HG02884 (cell line): ENCODE data around the gene DNAJB13.
A peak's percentile ranks its signal among the peaks of the same experiment; 100 is the strongest.
"Not testable (repeated sequence)": the region's sequence is repeated elsewhere in the genome, so short reads cannot be mapped to it uniquely, and the experiment has no call there.

Experiments
- ATAC-seq: cut with Tn5 transposase; IDR thresholded peaks from one replicate; pipeline ENCODE4 v1.9.1; 2021; ENCODE audit warnings: mild to moderate bottlenecking, moderate library complexity; ENCODE audit not compliant: unreplicated experiment

DNAJB13 gene

DNA sequence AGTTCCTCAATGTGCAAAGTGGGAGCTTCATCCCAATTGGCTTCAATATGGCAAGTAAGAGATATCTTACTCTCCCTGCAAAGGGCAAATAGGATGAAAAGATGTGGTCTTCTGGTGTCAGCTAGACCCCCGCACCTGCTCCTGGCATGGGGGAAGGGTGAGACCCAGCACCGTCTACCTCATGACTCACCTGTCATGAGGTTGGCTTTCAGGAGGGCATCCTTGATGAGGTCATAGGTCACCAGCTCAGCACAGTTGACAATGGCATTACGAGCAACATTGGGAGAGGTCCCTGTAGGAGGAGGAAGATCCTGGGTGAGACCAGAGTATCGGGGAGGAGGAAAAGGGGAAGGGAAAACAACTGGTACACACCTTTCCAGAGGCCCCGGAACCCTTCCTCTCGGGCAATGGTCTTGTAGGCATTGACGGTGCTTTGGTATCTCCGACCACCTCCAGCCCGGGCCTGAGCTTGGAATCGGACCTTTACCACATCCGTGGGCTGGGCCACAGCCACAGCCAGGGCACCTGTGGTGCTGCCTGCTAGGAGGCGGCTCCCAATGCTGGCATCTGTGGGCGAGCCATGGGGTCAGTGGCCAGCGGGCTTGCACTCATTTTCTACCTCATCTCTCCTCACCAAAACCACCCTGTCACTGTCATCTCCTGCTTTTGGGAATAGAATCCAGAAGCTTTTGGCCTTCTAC, 25.8 kb downstream of the DNAJB13 start:
- no peak for ATAC-seq

DNA sequence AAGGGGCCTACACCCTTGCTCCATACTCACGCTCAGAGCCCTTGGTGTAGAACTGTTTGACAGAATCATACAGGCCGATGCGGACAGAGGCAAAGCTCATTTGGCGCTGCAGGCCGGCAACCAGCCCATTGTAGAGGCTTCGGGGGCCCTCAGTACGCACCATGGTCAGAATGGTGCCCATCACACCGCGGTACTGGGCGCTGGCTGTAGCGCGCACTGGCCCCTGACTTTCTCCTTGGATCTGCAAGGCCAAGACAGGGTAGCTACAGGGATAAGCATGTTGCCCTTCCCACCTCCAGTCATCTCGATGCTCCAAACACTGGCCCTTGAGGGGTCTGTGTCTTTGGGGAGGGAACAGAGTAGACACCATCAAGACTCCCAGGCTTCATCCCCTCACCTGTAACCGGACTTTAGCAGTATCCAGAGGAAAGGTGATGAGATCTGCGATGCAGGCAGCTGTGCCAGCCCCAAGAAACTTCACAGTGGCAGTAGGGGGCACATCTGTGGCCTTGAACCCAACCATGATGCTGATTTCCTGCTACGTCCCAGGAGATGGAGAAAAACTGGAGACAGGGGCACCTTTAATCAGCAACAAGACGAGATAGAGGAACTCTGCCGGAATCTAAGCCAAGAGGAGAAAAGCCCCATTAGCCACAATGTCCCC, 27.2 kb downstream of the DNAJB13 start:
- ATAC-seq = no peak

DNA sequence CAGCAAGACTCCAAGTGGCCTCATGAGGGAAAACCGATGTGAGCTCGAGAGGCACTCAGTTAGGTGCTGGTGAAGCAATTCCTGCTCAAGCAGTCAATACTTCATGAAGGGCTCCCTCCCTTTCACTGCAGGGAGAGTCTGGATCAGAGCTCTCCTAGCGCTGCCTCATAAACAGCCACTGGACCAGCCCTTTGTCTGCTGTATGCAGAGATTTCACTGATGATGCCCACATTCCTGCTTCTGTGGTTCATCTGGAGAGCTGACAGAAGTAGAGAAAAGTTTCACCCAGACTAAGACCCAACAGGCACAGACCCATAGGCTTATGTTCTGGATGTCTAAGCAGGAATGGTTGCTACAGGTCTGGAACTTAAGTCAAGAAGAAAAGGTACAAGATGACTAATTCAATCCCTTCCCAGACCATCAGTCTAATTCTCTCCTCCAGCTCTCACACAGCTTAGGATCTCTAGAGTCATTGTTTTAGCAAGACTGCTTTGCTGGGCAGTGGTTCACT, 27.8 kb downstream of the DNAJB13 start:
- ATAC-seq = no peak

DNA sequence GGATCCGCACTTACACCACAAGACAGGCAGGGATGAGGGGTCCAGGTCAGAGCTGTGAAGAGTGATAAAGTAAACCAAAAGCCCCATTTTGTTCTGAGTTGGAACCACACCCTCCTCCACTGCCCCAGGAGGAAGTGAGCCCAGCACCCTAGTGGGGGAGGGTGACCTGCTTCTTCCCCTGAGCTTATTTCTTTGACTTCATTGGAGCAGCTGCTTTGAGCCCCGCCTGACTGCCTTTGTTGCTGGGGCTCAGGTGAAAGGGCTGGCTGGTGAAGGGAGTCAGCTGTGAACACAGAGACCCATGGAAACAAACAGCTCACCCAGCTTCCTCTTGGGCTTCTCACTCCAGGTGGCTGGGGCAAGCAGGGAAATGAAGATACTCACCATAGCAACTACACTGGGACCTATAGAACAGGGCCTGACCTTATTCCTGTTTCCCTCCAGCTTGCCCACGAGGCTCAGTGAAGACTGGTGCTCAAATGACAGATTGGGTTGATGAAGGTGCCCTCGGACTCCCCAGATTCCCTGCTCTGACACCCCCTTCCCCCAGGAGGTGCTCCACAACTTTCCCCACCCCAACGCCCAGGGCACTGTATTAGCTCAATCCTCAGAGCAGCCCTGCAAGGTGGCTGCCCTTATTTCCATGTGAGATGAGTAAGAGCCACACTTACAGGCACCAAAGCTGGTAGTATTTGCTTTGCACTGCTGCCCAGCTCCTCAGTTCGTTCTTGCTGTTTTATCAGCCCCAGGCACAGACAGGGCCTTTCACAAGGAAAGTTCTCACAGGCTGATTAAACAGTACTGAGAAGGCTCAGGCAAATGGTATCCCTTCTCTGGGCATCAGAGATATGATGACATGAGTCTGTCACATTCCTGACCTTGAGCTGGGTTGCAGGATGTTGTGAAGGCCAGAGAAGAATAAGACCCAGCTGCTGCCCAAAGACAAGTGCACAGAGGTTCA, 29.5 kb downstream of the DNAJB13 start:
- peak; percentile 46 for ATAC-seq

DNA sequence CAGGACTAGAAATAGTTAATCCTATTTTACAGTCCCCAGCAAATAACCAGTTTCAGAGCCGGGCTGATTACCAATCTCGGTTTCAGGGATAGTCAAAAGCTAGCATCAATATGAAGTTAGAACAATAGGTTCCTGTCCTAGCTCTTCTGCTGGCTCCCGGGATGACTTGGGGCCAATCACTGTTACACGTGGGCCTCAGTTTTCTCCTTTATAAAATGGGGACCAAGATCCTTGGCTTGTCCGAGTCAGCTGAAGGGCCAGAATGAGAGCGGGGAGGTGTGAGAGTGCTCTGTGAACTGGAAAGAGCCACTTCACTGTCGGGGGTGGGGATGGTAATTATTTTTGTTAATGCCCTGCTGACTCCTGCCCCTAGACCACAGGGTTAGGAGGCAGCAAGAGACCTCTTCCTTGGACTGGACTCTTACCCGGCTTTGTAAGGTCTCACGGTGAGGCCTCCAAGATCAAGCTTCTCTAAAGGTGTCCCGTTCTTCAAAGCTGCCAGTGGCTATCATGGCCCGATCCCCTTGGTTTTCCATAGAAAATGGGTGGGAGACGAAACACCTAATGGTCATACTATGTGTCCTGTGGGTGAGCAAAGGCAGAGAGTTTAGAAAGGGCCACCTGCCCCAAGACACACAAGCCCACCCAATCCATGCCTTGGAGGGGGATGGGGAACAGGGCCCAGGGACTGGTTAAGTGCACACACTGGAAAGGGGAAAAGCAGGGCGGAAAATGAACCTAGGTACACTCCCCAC, 30.4 kb downstream of the DNAJB13 start:
- no peak for ATAC-seq

DNA sequence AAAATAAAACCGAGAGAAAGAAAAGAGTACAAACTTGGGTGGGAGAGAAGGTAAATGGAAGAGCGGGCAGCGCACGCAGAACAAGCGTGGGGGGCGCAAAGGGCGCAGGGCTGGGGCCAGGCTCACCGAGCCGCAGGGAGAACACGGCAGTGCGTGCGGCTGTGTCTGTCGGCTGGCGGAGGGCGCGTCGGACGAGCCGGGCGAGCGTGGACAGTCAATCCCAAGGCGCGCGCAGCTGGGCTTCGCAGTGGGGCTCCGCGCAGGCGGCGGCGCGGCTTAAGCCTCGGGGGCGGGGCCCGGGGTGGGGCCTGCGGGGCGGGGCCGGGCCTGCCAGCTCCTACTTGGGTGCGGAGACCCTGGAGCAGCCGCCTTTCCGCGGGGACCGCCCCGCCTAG, 31.8 kb downstream of the DNAJB13 start, which contains the start of gene UCP2:
Gene UCP2, minus strand, starts transcription at position 249 of the 395 bp plus-strand sequence. CDS start 4,465 bp downstream, outside the sequence.
- peak; percentile 34 for ATAC-seq

DNA sequence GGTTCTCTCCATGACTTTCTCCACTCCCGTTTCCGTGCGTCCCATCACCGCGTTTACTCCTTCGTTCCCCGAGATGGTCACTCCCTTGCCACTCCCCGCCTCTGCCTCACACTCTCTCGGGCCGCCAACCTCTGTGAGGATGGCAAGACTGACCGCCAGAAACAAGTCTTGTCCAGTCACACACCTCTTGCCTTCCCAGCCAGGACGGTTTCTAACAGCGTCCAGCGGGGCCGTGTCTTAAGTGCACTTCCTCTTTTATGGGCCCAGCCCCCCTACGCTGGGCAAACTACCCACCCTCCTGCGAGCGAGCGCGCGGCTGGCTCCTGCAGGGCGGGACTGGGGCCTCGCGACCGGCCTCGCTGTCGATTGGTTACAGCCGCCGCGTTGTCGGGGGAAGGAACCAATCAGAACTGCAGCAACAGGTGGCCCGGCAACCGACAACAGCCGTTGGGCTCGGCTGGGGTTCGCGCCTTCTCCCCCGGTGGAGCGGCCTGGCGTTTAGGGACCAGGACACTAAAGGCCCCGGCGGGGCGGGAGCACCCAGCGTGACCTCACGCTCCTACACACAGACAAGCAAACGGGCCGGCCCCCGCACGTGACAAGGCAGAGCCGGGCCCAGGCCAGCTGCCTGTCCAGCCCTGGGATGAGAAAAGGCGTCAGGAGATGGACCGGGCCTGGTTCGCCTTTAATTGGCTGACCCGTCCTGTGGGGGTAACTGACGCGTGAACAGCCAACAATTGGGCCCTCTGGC, 32.3 kb downstream of the DNAJB13 start:
- ATAC-seq = peak; percentile 69

DNA sequence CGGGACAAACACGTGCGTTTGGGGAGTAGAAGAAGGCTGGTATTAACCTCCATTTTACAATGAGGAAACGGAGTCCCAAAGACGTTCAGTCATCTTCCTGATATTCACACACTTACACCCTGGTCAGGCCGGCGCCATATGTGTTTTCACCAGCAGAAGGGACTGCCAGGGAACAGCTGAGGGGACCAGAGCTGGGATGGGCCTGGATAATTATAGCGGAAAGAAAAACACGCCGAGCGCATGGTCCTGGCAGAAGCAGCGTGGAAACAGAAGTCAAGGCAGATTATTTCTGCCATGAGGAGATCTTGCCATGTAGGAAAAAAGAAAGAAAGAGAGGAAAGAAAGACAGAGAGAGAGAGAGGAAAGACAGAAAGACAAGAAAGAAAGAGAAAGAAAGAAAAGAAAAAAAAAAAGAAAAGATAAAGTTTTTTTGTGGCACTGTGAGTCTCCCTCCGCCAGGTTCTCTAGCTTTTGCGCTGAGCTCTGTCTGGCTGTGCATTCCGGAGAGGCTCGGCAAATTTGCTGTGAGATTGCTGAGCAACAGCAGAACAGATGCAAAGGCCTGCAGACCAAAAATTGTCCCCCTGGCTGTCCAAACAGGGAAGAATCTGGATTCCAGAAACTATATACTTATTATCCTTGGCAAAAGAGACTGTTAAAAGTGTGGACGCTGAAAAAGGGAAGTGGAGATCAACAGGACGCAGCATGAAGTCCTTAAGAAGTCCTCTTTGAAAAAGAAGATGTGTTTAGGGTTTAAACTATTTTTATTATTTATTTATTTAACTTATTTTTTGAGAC, 33.1 kb downstream of the DNAJB13 start:
- no peak for ATAC-seq

DNA sequence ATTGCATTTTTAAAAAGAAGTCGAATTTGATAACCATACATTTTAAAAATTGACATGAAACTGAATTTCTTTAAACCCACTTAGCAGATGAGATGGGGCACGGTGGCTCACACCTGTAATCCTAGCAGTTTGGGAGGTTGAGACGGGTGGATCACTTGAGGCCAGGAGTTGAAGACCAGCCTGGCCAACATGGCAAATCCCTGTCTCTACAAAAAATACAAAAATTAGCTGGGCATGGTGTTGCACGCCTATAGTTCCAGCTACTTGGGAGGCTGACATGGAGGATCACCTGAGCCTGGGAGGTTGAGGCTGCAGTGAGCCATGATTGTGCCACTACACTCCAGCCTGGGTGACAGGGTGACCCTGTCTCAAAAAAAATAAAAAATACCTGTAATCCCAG, 34.8 kb downstream of the DNAJB13 start:
- ATAC-seq = not testable (repeated sequence)

DNA sequence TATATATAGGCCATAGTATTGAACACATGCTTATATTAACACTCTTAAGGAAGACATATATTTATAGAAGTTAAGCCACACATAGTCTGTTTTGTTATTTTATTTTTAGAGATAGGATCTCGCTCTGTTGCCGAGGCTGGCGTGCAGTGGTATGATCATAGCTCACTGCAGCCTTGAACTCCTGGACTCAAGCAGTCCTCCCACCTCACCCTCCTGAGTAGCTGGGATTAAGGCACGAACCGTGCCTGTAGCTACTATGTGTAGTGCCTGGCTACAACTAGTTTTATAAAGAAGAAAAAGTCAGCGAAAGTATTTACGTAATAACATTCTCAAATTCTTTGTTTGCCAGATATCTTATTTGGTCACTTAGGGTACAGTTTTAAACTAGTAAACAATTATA, 37.4 kb downstream of the DNAJB13 start:
- ATAC-seq = no peak

DNA sequence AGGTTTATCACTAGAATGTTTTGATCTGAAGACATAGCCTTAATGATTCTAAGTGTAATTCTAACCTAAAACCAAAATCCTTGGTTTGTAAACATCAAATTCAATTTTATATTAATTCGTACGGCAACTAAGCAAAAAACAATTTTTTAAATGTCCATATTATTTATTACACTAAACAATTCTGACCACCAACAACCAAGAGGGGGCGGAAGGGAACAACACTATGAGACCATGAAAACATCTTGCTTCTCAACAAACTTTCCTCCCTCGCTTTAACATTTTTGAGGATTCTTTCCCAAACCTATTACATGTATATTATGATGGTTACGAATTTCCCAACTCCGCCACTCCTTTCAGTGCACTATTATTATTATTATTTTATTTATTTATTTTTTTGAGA, 38.3 kb downstream of the DNAJB13 start:
- ATAC-seq = no peak

DNA sequence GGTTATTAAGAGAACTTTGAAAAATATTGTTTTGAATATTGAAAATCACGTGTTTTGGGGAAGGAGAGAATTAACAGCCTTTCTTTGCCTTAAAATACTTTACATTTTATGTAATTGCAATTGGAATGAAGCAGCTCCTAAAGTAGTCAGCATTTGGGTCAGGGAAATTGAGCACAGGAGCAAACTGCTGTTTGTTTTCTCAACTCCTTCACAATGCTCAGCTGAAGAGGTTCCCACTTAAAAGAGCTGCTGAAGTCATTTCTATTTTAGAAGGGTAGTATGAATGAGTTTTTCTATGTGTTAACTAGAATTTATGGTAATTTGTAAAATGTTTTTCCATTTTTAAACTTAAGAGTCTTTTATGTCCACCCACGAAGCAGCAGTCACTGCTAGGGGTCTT, 39.9 kb downstream of the DNAJB13 start:
- ATAC-seq = no peak

DNA sequence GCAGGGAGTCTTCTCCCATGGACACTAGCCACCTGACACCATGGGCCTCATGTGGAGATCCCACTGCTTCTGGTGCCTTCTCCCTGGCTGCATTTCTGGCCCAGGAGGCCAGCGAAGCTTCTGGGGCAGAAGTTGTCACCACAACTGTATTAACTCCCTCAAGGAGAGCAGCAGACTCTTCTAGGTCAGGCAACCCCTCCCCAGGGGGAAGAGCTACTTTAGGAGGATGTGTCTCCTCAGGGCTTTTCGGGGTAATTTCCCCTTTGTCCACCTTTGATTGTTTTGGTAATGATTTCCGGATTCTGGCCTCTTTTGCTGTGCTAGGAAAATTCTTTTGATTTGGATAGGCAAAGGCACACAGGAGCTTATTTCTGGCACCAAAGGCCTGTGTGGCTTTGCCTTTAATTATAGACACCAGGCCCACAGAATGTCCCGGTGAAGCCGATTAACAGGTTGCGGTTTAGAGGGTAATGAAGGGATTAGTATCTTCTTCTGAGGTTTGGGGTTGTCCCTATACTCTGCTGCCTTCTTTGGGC, 40.7 kb downstream of the DNAJB13 start:
- no peak for ATAC-seq

DNA sequence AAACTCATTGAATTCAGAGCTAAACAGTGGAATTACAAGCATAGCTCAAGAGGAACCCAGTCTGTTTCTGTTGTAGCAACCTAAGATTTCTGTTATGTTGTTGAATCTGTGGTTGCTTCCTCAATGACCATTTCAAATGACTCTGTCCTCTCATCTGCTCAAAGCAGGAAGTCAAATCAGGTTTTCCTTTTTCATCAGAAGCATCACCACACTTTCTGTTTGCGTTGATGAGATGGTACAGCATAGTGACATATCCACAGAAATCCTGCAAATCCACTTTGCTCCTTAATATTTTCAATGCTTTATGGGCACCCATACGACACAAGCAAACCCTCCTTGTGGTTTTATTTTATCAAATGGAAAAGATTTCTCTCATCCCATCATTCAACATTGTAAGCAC, 44.4 kb downstream of the DNAJB13 start:
- ATAC-seq = no peak

DNA sequence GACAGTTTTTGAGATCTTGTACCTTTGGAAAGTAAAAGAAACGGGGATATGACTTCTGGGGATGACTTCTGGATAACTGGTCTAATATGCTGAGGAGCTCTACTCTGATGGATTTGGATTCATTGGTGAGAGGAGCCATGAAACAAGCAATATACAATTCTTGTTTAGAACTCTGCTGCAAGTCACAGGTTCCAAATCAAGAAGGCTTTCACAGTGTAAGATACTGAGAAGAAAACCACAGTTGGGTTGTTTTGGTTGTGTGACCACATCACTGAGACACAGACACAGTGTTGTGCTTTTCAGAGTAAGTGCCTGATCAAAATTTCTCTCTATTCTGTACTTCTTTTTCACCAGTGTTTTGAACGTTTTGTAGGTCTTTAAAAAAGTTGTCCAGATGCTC, 44.9 kb downstream of the DNAJB13 start:
- ATAC-seq = no peak

DNA sequence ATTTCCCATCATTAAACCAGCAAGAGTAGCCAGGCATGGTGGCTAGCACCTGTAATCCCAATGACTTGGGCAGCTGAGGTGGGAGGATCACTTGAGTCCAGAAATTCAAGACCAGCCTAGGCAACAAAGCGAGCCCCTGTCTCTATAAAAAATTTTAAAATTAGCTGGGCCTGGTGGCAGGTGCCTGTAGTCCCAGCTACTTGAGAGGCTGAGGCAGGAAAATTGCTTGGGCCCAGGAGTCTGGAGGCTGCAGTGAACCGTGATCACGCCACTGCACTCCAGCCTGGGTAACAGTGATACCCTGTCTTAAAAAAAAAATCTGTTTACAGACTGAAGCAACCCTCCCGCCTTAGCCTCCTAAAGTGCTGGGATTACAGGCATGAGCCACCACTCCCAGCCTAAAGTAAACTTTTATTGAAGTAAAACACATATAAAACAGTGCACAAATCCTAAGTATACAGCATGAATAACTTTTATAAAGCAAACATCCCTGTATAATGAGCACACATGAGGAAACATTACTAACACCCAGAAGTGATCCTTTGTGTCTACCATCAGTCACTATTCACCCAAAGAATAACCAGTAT, 45.4 kb downstream of the DNAJB13 start:
- ATAC-seq = no peak

DNA sequence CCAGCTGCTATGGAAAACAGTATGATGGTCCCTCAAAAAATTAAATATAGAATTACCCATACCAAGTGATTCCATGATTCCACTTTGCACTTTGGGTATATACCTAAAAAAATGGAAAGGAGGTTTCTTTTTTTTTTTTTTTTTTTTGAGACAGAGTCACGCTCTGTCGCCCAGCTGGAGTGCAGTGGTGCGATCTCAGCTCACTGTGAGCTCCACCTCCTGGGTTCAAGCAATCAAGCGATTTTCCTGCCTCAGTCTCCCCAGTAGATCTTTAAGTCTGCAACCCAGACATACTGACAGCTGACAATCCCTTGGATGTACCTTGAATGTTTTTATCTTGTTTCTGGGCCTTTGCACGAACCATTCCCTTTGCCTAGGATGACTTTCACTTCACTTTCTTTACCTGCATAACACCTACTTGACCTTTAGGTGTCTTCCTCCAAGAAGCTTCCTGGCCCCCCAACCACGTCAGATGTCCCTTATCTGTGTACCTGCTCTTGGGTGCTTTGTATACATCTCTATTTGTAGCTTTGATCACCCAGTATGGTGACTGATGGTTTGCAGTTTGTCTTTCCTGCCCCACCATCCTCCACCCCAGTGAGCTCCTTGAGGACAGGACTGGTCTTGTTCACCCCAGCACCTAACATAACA, 46.4 kb downstream of the DNAJB13 start:
- no peak for ATAC-seq
